HepG2 (cell line): ENCODE results near the gene CDH23.

Source experiments
- CEBPB ChIP-seq: IDR thresholded peaks from 2 replicates; pipeline ENCODE4 v1.6.1; 2011; ENCODE audit warnings: low read depth, low read length, improper control_type of control experiment, borderline replicate concordance
- NR3C1 ChIP-seq: sonication (generic); formaldehyde crosslinking; IDR thresholded peaks from 2 replicates; pipeline ENCODE4 v1.4.0; 2020; ENCODE audit warnings: missing genetic modification reagents
- POLR2A ChIP-seq, 2 experiments: IDR thresholded peaks; 2 replicates each; pipeline ENCODE4 v1.6.1; 2011; ENCODE audit warnings: low read depth in 2 of 2, low read length in 2 of 2, mild to moderate bottlenecking in 1 of 2, moderate library complexity in 1 of 2; ENCODE audit not compliant: insufficient read depth in 1 of 2
- POLR2AphosphoS5 ChIP-seq: IDR thresholded peaks from 2 replicates; pipeline ENCODE4 v1.6.1; 2012; ENCODE audit warnings: low read depth, low read length
- SMC3 ChIP-seq: IDR thresholded peaks from 2 replicates; pipeline ENCODE4 v1.6.1; 2011; ENCODE audit warnings: low read length, improper control_type of control experiment
- SOX6 ChIP-seq, 2 experiments: fragments of 450-650 bp in 1 of 2; sonication (generic) in 1 of 2; formaldehyde crosslinking in 1 of 2; IDR thresholded peaks; 2 replicates each; pipeline versions ENCODE4 v1.4.0 to v1.6.1; 2017 to 2020; ENCODE audit warnings: antibody characterized with exemption in 1 of 2, mild to moderate bottlenecking in 1 of 2, missing genetic modification reagents in 1 of 2
- ZMYM2 ChIP-seq: sonication (generic); formaldehyde crosslinking; IDR thresholded peaks from 2 replicates; pipeline ENCODE4 v1.8.0; 2022; ENCODE audit warnings: mild to moderate bottlenecking, missing genetic modification reagents
- ZNF441 ChIP-seq: sonication (generic); formaldehyde crosslinking; IDR thresholded peaks from 2 replicates; pipeline ENCODE4 v1.7.0; 2021; ENCODE audit warnings: missing genetic modification reagents, borderline replicate concordance
- ZNF501 ChIP-seq: sonication (generic); formaldehyde crosslinking; IDR thresholded peaks from 2 replicates; pipeline ENCODE4 v1.5.1; 2020; ENCODE audit warnings: mild to moderate bottlenecking, moderate library complexity, missing genetic modification reagents
- TF ChIP-seq, protein P1 (sequence below): sonication (generic); formaldehyde crosslinking; IDR thresholded peaks from 2 replicates; pipeline ENCODE4 v1.5.0; 2020; ENCODE audit warnings: missing genetic modification reagents
- TF ChIP-seq, protein P2 (sequence below): sonication (generic); formaldehyde crosslinking; IDR thresholded peaks from 2 replicates; pipeline ENCODE4 v1.4.0; 2020; ENCODE audit warnings: missing genetic modification reagents, mild to moderate bottlenecking, borderline replicate concordance

DNA sequence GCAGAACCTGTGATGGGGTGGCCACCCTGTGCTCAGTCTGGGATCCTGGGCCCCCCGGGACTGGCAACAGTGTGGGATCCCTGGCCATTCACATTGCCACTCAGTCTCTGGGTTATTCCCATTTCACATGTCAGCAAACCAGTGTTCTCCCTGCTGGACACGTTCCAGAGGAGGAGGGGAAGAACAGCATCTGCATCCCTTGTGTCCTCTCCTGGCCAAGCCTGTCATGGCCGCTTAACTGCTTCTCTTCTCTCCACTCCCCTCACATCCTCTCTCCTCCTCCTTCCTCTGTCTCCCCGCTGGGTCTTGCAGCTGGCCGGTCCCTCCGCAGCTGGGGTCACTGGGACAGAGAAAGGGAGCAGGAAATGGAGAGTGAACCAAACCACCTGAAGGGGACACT lies 248.5 kb downstream of the CDH23 start:
- TF ChIP-seq NR3C1 (CRISPR knock-in tag) (no peak), CEBPB (no peak), ZMYM2 (CRISPR knock-in tag) (no peak), POLR2AphosphoS5 (no peak), POLR2A (IDR thresholded peaks at IDR 0.05; ENCODE audit: insufficient read depth in 1 of 2, low read depth in 2 of 2, low read length in 2 of 2) (no peak), SMC3 (no peak), SOX6 (IDR thresholded peaks at IDR 0.05) (no peak), SOX6 (CRISPR knock-in tag; IDR thresholded peaks at IDR 0.05) (no peak), ZNF441 (no peak), ZNF501 (CRISPR knock-in tag) (no peak)
- TF ChIP-seq, protein P1, sequence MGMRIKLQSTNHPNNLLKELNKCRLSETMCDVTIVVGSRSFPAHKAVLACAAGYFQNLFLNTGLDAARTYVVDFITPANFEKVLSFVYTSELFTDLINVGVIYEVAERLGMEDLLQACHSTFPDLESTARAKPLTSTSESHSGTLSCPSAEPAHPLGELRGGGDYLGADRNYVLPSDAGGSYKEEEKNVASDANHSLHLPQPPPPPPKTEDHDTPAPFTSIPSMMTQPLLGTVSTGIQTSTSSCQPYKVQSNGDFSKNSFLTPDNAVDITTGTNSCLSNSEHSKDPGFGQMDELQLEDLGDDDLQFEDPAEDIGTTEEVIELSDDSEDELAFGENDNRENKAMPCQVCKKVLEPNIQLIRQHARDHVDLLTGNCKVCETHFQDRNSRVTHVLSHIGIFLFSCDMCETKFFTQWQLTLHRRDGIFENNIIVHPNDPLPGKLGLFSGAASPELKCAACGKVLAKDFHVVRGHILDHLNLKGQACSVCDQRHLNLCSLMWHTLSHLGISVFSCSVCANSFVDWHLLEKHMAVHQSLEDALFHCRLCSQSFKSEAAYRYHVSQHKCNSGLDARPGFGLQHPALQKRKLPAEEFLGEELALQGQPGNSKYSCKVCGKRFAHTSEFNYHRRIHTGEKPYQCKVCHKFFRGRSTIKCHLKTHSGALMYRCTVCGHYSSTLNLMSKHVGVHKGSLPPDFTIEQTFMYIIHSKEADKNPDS (CRISPR knock-in tag) = no peak
- TF ChIP-seq, protein P2, sequence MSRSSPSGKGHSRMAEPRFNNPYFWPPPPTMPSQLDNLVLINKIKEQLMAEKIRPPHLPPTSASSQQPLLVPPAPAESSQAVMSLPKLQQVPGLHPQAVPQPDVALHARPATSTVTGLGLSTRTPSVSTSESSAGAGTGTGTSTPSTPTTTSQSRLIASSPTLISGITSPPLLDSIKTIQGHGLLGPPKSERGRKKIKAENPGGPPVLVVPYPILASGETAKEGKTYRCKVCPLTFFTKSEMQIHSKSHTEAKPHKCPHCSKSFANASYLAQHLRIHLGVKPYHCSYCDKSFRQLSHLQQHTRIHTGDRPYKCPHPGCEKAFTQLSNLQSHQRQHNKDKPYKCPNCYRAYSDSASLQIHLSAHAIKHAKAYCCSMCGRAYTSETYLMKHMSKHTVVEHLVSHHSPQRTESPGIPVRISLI (CRISPR knock-in tag) = no peak
